Activated T-cell treated with anti-CD3 and anti-CD28 coated beads for 1 hour (primary cell): ENCODE results near the gene REPS2.

ENCODE experiments used
- DNase-seq: peaks from one replicate; pipeline ENCODE4 v3.0.0-alpha.2; 2020; ENCODE audit warnings: low read depth

REPS2 gene

DNA sequence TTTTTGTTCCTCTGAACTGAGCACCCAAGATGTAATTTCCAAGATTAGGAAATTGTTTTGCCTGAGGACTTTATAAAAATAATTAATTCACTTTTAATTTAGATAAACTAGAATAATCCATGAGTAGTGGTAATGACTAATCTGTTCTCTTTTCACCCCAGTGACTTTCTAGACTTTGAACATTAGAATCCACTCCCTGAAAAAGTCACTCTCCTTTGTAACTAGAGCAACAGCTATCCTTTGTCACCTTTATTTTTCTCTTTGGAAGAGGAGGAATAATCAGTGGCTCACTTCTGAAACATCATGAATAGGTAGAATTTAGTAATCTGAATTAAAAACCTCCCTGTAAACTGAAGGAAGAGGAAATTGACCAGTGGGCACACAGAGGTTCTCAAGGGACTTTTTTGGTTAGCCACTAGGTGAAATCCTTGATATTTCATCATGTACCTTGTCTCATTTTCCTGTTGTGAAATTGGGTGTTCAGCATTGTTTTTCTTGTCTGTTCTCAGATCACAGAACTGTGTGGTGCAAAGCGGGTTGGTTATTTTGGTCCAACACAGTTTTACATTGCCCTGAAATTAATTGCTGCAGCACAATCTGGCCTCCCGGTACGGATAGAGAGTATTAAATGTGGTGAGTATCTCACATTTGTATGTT is 59.4 kb downstream of the REPS2 start:
- DNase-seq: no peak

DNA sequence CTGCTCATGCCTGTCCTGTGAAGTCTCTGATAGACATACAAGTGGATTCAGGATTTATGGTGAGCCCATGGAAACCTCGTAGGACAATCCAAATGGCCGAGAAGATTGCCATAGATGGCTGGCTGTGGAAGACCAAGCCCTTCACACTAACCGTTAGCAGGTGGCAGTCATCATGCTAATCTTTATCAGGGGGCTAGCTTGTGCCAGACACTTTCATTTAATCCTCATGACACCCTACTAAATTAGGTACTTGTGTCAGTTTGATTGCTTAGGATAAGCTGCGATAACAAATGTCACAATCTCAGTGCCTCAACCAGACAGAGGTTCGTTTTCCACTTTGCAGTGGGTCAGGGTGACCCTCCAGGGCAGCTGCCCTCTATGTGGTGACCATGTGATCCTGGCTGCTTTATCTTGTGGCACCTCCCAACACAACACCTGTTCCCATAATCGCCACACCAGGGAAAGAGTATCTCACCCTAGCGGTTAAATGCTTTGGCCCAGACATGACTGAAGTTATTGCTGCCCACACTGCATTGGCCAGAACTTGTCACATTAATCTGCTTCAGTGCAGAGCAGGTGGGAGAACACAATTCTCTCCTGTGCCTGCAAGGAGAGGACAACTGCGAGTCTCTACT is 60.8 kb downstream of the REPS2 start:
- no peak for DNase-seq

DNA sequence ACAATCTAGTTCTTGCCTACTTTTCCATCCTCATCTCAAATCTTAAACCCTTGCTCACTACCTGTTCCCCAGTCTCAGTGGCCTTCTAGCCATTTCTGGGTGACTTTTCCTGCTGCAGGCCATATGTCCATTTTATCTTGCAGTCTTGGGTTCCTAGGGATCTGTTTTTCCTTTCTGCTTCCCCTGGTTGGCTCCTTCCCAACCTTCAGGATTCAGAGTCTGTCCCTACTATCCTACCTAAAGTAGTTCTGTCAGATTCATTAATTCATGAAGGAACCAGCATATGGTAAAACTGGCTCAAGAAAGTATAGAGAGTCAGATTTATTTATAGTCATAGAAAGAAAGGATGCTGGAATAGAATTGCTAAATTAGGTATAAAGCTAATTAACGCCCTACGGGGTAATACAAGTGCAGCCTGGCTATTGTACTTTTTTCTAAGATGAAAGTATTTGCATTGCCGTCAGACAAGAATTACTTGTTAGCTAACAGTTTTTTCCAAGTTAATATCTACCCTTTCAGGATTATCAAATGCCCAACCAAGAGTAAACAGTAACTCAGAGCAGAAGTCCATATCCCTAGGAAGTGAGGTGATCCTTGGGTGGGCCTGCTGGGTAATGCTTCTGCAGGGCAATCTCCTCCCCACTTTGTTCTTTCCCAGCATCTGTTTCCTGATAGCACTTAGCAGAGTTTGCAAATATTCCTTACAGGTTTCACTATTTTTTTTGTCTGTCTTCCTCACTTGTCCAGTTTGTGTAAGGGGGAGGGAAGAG is 63.6 kb downstream of the REPS2 start:
- DNase-seq: no peak

DNA sequence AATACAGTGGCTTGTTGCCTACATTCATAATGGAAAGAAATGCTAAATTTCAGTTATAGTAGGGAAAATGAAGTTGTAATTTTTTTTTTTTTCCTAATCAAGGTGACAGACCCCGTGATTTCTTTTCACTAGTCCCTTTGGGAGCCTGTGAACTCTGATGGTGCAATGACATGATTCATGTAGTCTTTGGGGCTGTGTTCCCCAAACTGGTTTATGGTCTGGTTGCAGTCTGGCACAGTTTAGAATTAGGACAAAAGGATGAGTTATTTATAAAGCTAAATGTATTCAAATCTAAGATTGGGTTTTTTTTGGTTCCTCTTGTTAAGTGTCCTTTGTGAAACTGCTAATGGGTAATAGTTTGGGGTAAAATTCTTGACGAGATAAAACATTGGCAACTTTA is 66.0 kb downstream of the REPS2 start:
- DNase-seq: no peak

DNA sequence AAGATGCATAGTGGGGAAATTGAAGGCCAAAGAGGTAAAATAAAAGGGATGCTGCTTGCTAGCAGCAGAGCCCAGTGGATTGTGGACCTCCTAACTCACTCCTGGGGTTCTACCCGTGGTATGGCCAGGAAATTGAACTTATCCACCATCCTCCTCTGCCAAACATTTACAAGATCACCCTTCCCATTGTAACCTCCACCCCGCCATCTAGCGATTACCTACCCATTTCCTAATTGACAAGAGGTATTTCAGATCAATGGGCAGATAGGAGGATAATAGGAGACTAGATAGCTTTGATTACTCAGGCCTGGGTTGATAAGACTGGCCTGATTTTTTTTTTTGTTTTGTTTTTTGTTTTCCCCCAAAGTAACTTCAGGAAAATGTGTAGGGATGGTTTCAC is 67.8 kb downstream of the REPS2 start:
- no peak for DNase-seq

DNA sequence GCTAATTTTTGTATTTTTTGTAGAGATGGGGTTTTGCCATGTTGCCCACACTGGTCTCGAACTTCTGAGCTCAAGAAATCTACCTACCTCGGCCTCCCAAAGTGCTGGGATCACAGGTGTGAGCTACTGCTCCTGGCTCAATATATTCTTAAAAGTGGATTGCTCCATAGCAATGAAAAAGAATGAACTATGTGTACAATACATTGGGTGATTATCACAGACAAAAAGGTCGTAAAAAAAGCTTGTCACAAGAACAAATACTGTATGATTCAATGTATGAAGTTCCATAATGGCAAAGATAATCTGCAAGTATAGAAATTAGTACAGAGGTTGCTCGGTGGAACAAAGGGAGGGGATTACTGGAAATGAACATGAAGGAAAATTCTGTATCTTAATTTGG is 70.7 kb downstream of the REPS2 start:
- DNase-seq: no peak

DNA sequence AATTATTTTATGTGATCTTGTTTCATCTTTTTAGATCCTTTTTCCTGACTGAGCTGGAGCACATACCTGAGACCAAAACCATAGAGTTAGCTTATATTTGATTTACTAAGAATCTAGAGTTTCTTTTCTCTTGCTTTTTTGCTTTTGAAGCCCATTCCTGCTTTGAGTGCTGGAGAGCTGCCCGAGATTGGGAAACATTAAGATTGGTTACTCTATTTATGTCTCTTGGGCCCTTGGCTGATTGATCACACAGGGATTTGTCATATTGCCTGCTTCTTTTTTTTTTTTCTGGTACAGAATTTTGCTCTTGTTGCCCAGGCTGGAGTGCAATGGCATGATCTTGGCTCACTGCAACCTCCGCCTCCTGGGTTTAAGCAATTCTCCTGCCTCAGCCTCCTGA is 73.9 kb downstream of the REPS2 start:
- no peak for DNase-seq

DNA sequence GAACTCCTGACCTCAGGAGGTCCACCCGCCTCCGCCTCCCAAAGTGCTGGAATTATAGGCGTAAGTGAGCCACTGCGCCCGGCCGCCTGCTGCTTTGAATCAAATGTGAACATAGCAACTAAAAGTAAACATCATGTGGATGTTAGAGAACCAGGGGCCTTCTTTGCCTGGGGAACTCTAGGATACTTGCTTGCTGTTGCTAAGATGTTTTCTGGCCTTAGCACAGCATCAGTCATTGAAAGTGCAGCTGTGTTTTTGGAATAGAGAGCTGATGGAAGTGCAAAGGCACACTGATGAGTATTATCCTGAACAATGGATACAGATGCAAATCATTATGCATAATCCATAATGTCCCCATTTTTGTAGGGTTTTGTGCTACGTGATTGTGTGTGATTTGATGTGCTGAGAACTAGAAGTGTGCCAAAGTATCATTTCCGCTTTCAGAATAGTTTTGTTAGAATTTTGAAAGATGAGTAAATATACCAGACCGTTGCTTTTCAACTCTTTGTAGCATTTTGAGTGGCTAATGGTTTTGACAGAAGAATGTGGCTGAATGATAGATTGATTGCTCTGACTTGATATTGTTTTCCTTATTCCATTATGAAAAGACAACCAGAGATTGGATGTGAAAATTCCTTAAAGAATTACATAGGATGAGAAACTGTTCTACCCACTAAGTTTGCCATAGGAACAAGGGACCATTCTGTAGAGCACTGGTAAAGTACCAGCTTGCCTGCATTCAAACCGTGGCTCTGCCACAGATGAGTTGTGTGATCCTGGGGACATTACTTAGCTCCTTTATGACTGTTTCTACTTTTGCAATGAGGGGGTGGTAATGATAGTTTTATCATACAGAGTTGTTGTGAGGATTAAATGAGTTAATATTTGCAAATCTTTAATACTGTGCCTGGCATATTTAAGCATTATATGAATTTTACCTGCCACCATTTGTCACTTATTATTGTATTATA is 74.7 kb downstream of the REPS2 start:
- no peak for DNase-seq

DNA sequence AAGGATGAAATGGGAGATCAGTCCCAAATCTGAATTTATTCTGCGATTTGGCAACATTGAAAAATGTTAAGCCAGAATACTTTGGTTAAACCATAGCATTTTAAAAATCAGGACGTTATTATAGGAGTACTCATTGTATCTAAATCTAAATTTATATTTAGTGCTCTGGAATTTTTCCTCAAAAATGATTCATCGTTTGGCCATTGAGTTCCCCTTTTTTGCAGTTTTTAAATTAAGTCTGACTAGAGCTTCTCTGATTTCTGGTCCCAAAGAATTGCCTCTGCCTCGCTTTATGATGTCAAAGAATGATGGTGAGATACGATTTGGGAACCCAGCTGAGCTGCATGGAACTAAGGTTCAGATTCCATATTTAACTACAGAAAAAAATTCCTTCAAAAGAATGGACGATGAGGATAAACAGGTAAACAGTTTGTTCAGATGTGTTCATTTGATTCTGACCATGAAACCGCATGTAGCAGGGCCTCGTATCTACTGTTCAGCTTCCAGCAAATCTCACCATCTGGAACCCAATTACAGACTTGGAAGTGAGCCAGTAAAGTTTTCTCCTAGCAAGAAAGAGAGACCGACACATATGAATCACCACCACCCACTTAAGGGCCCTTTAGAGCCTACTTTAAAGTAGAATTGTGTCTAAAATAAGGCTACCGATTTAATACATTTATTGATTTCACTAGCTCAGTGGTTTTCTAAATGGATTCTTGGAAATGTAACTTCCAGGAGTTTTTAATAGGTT is 75.6 kb downstream of the REPS2 start:
- no peak for DNase-seq

DNA sequence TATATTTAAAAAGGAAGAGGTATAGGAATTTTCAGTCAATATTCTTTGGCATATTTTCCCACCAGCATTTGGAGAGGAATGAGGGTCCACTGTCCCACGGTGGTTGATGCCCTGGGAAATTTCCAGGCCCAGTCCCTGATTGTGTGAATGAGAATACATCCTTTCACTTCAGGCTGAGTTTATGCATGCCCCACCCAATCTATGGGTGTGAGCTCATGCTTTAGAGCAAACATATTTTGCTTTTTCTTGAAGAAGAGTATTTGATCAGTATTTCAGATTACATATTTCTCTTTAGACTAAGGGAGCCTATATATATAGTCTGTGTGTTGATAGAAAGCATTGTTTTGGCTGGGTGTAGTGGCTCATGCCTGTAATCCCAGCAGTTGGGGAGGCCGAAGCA is 77.2 kb downstream of the REPS2 start:
- no peak for DNase-seq

DNA sequence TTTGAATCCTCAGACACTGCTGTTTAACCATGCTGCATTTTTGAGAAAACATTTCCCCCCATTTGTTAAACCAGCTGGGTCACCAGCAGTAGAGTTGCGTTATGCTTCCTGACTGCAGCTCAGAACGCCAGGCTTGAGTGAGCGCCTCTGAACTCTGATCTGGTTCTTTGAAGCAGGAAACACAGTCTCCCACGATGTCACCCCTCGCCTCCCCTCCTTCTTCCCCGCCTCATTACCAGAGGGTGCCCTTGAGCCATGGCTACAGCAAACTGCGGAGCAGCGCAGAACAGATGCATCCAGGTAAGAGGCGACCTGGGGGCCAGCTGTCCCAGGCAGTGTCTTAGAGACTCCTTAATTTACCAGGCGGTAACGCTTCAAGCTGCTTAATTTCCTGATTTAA is 78.4 kb downstream of the REPS2 start:
- DNase-seq: no peak

DNA sequence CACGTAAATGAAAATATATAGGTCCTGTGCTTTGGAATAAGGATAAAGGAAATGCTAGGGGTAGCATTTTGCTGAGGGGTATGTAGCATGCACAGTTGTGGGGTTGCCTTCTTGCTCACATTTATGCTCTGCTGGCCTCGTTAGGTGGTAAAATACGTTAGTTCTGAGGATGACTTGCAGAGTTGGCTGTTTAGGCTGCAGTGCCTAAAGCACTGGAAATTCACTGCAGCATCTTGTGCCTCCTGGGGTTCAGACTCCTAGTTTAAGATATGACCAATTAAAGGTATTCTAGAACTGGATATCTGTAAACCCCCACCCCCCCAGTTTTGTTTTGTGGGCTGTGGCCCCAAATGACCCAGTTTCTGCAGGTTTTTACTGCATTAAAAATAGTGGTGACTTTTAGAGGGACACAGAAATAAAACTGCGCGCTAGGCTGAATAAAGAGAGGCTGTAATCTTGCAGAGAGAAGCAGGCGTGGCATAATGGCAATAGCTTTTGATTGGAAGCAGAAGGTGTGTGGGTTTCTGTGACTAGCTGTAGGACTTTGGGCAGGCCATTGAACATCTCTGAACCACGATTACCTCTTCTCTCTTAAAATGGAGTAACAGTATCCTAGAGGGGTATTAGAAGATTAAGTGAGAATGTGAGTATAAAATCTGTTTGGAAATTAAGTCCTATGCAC is 79.3 kb downstream of the REPS2 start:
- DNase-seq: no peak

DNA sequence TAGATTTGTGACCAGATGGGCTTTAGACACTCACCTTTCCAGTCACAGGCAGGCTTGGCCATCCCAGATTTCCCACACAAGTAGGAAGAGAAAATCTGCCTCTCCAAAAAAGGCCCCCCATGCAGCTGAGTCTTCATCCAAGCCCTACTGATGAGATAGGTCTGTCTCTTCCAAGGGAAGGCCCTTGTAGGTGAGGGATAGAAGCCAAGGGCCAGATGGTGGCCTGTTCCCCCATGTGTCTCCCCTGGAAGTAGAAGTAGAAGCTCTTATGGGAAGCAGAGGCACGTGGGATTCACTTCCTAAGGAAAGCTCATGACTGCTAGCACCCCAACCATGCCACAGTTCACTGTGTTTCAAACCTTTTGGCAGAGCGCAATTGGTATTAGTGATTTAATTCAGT is 81.5 kb downstream of the REPS2 start:
- DNase-seq: no peak

DNA sequence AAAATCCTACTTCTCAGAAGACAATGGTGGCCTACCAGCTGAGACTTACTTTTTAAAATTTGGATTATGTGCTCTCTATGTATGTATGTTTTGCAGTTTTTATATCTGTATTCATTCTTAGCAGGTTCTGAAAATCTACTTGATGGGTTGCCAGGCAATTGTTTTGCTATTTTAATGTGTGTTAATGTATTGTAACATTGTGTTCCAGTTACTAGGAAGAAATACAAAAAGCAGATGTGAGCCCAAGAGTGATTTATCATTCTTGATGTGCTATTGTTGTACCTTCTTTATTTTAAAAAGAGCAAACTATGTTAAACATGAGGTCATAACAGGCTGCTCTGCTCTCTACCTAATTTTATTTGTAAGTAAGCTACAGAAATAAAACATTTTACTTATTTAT is 81.9 kb downstream of the REPS2 start:
- no peak for DNase-seq

DNA sequence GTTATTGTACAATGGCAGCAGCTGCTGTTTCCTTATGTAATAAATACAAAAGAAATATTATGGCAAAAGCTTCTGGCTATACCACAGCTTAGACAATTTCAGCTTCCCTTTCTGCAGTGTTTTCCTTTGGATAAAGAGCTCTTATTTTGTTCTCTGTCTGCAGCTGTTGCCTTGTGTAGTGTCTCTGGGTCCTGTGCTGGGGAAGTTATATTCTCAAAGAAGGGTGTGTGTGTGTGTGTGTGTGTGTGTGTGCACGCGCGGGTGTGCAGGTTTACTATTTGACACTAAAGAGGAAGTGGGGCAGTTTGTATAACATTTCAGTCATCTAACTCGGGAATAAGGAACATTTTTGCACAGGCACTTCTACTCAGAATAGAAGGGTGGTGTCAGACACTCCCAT is 83.6 kb downstream of the REPS2 start:
- no peak for DNase-seq

DNA sequence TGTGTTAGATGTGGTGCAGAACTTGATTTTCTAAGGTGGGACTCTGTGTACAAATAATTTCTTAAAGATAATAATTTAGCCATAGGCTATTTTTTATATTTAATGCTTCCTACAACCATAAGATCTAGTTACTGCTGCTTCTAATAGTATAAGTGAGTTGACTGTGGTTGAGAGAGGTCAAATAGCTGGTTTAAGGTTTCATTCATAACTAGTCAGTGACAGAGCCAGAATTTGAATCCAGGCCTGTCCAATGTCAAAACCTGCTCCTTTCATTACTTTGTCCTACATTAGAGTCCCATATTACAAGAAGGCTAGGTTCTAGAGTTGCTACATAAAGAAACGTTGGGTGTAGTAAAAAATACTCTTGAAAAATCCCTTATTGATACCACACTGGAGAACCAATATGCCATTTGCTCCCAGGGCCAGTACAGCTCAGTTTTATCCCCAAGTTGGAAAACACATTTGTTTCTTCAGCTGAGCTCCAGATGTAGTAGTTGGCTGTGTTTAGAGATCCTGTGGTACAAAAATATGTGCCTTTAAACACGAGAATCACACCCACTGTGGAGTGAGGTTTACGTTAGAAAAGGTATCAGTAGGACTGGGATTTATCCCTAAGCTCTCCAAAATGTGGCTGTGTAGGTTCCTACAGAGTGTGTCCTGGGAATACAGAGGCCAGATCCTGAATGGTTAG is 84.3 kb downstream of the REPS2 start:
- DNase-seq: no peak

DNA sequence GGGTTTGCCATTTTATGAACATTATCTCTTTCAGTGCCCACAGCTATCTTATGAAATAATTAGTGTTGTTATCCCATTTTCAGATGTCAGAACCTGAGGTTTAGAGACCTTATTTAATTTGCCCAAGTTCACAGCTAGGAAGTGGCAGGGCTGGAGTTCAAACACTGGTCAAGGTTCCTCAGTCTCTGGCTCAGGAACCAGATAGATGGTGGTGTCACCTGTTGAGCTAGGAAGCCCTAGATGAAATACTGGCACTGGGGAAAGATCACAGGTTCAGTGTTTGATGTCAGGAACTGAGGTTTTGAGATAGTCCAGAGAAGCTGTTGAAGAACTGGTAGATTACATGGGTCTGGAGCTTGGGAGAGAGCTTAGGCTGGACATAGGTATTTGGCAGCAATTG is 85.4 kb downstream of the REPS2 start:
- DNase-seq: no peak

DNA sequence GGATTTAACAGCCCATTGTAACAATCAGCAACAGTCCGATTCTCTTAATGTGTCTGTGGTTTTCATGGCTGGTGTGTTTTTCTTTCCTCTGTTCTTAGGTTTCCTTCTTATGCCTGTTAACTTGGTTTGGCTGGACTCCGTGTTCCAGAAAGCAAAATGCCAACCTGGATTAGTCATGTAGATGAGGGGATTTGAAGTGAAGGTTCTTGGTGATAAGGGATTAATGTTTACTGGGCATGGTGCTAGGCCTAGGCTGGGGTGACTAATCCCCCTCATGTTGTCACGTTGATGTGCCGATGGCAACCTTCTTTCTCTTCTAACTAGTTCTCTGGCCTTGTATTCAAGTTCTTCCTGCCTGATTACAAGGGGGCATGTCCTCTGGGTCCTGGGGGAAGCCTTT is 85.9 kb downstream of the REPS2 start:
- no peak for DNase-seq

DNA sequence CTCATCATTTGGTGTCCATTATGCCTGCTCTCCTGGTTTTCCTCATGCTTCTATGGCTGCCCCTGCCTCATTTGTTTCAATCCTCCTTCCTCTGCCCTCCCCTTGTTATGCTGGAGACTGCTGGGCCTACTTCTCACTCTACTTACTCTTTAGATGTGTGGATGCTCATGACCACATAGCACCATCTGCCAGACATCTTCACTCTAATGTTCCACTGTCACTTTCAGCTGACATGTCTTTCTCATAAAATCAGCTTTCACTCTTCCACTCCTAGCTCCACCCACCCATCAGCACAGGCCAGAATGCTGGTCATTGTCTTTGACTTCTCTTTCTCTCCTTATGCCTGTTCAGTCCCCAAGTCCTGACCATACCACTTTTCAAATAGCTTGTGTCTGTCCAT is 86.8 kb downstream of the REPS2 start:
- no peak for DNase-seq

DNA sequence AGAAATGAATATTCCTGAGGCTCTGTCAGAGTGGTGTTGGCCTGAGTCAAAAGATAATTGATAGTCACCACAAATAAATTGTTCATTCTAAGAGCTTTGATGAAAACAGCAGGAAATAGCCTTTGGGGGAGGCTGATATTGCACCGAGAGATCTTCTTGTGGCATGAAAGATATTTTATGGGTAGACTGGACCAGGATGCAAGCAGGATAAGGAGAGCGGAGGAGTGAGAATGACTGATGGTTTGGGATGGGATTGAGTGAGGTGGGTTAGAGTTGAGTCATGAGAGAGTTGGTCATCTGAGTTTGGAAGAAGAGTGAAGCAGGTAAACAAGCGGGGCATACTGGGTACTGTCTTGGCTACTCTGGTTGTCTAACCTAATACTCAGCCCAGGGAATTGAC is 88.7 kb downstream of the REPS2 start:
- no peak for DNase-seq
